ENCODE results near the gene SFT2D3.

Gene SFT2D3

GRCh38 chr2:127754186-127754585, 52.9 kb downstream of the SFT2D3 start:
- peak; percentile 28 for DNase-seq

Measured in hematopoietic multipotent progenitor cell treated with erythropoietin and hydrocortisone succinate and interleukin-3 and kit ligand, for 4 days (in vitro differentiated cells).